IMR-90 (cell line): ENCODE measurements around the gene JPH3. TPM values are rescaled to one million over a fixed set of nuclear protein-coding genes. Genes with fewer than 3 reads are reported as not detected.

ENCODE experiments used
- ATAC-seq: fragments of 200-7000 bp; cut with Tn5 transposase; 2 replicates; pipeline ENCODE4 v1.9.1; 2020; ENCODE audit warnings: low read depth, mild to moderate bottlenecking, moderate library complexity
- BruUV-seq: library from RNA; stranded (reverse); fragments of 400-500 nt; replicated peaks from 2 replicates; lab custom pipeline; 2021; lab: Mats Ljungman, UMichigan
- CTCF ChIA-PET: fragments of 300-600 bp; formaldehyde crosslinking; extraction: SDS; loops from one replicate; lab custom pipeline; 2021; ENCODE audit warnings: antibody characterized with exemption; lab: Yijun Ruan, JAX
- POLR2A ChIA-PET: fragments of 300-600 bp; sonication (Branson Sonifier 250); formaldehyde crosslinking; loops from one replicate; lab custom pipeline; 2022; ENCODE audit warnings: antibody characterized with exemption; ENCODE audit not compliant: unreplicated experiment; lab: Charles Lee
- DNase-seq: peaks from one replicate; pipeline ENCODE4 v3.0.0; 2013
- H2AFZ ChIP-seq: replicated peaks from 2 replicates; pipeline ENCODE3; 2013; ENCODE audit warnings: low read length, mild to moderate bottlenecking; ENCODE audit not compliant: poor library complexity
- H2AK5ac ChIP-seq: 2 replicates; pipeline ENCODE4 v1.6.1; 2013; ENCODE audit warnings: low read depth, low read length, inconsistent platforms
- H2AK9ac ChIP-seq: replicated peaks from 2 replicates; pipeline ENCODE3; 2013; ENCODE audit warnings: mild to moderate bottlenecking, low read depth, low read length, moderate library complexity; ENCODE audit not compliant: poor library complexity
- H2BK120ac ChIP-seq: 2 replicates; pipeline ENCODE4 v1.6.1; 2013; ENCODE audit warnings: low read depth, low read length, inconsistent platforms
- H2BK15ac ChIP-seq: 3 replicates; pipeline ENCODE4 v1.6.1; 2013; ENCODE audit warnings: low read depth, low read length, inconsistent platforms
- H2BK20ac ChIP-seq: 2 replicates; pipeline ENCODE4 v1.6.1; 2013; ENCODE audit warnings: low read depth, mild to moderate bottlenecking, inconsistent platforms, low read length, moderate library complexity
- H2BK5ac ChIP-seq: 2 replicates; pipeline ENCODE4 v1.6.1; 2013; ENCODE audit warnings: mild to moderate bottlenecking, low read depth, low read length, inconsistent platforms; ENCODE audit not compliant: poor library complexity, severe bottlenecking
- H3K14ac ChIP-seq: replicated peaks from 2 replicates; pipeline ENCODE4 v1.6.1; 2013; ENCODE audit warnings: low read depth, low read length, inconsistent platforms
- H3K18ac ChIP-seq: 2 replicates; pipeline ENCODE4 v1.6.1; 2013; ENCODE audit warnings: low read depth, low read length, control low read depth
- H3K23ac ChIP-seq: 2 replicates; pipeline ENCODE4 v1.6.1; 2013; ENCODE audit warnings: low read depth, low read length, inconsistent platforms
- H3K27ac ChIP-seq: 2 replicates; pipeline ENCODE4 v1.5.1; 2013; ENCODE audit warnings: mild to moderate bottlenecking, control low read depth, low read length; ENCODE audit not compliant: insufficient read depth
- H3K27me3 ChIP-seq: 2 replicates; pipeline ENCODE4 v1.6.1; 2013; ENCODE audit warnings: low read length; ENCODE audit not compliant: control insufficient read depth, insufficient read depth
- H3K36me3 ChIP-seq: 2 replicates; pipeline ENCODE4 v1.6.1; 2013; ENCODE audit warnings: low read length, mixed read lengths; ENCODE audit not compliant: control insufficient read depth, insufficient read depth
- H3K4ac ChIP-seq: 2 replicates; pipeline ENCODE4 v1.6.1; 2013; ENCODE audit warnings: low read depth, low read length, inconsistent platforms
- H3K4me1 ChIP-seq: 2 replicates; pipeline ENCODE4 v1.6.1; 2013; ENCODE audit warnings: low read length, mixed read lengths; ENCODE audit not compliant: control insufficient read depth, insufficient read depth
- H3K4me2 ChIP-seq: 2 replicates; pipeline ENCODE4 v1.6.1; 2013; ENCODE audit warnings: low read depth, mild to moderate bottlenecking, control low read depth, low read length, moderate library complexity
- H3K4me3 ChIP-seq: 2 replicates; pipeline ENCODE4 v1.5.1; 2013; ENCODE audit warnings: low read depth, mild to moderate bottlenecking, control low read depth, low read length, moderate library complexity; ENCODE audit not compliant: insufficient read depth
- H3K56ac ChIP-seq: 2 replicates; pipeline ENCODE4 v1.6.1; 2013; ENCODE audit warnings: low read length, inconsistent platforms; ENCODE audit not compliant: insufficient read depth; ENCODE audit errors: extremely low read depth
- H3K79me1 ChIP-seq, 2 experiments: 2 replicates each; pipeline ENCODE4 v1.6.1; 2013; ENCODE audit warnings: low read length in 2 of 2, inconsistent platforms in 1 of 2, low read depth in 1 of 2
- H3K9ac ChIP-seq: 2 replicates; pipeline ENCODE4 v1.6.1; 2013; ENCODE audit warnings: low read depth, low read length, control low read depth
- H3K9me1 ChIP-seq: 2 replicates; pipeline ENCODE4 v1.6.1; 2013; ENCODE audit warnings: low read length, inconsistent platforms; ENCODE audit not compliant: insufficient read depth
- H3K9me3 ChIP-seq: 2 replicates; pipeline ENCODE4 v1.6.1; 2013; ENCODE audit warnings: low read length; ENCODE audit not compliant: control insufficient read depth, insufficient read depth
- H4K20me1 ChIP-seq: 2 replicates; pipeline ENCODE4 v1.6.1; 2013; ENCODE audit warnings: low read length, inconsistent platforms; ENCODE audit not compliant: insufficient read depth
- H4K5ac ChIP-seq: 2 replicates; pipeline ENCODE4 v1.6.1; 2013; ENCODE audit warnings: mild to moderate bottlenecking, low read depth, low read length, control low read depth
- H4K8ac ChIP-seq, 2 experiments: 2 replicates each; pipeline ENCODE4 v1.6.1; 2013; ENCODE audit warnings: low read depth in 2 of 2, low read length in 2 of 2, control low read depth in 1 of 2, inconsistent platforms in 1 of 2
- H4K91ac ChIP-seq: 2 replicates; pipeline ENCODE4 v1.6.1; 2013; ENCODE audit warnings: low read depth, low read length, inconsistent platforms; ENCODE audit not compliant: insufficient read depth
- BHLHE40 ChIP-seq: fragments of 150-350 bp; IDR thresholded peaks from 2 replicates; pipeline ENCODE4 v1.6.1; 2016; ENCODE audit warnings: mild to moderate bottlenecking, low read depth, low read length
- CEBPB ChIP-seq: IDR thresholded peaks from 2 replicates; pipeline ENCODE4 v1.6.1; 2012; ENCODE audit warnings: low read depth, low read length, improper control_type of control experiment
- CHD1 ChIP-seq: IDR thresholded peaks from 2 replicates; pipeline ENCODE4 v1.6.1; 2012; ENCODE audit warnings: low read depth, low read length, improper control_type of control experiment
- FOS ChIP-seq: fragments of 150-350 bp; IDR thresholded peaks from 2 replicates; pipeline ENCODE4 v1.6.1; 2016; ENCODE audit warnings: low read depth, low read length
- MAFK ChIP-seq: IDR thresholded peaks from 2 replicates; pipeline ENCODE4 v1.6.1; 2012; ENCODE audit warnings: low read depth, low read length, improper control_type of control experiment
- MAZ ChIP-seq: IDR thresholded peaks from 2 replicates; pipeline ENCODE4 v1.6.1; 2012; ENCODE audit warnings: low read depth, mild to moderate bottlenecking, low read length, improper control_type of control experiment, moderate library complexity, borderline replicate concordance
- MXI1 ChIP-seq: IDR thresholded peaks from 2 replicates; pipeline ENCODE4 v1.6.1; 2012; ENCODE audit warnings: low read depth, mild to moderate bottlenecking, low read length, moderate library complexity, borderline replicate concordance
- NFE2L2 ChIP-seq: fragments of 150-350 bp; IDR thresholded peaks from 2 replicates; pipeline ENCODE4 v1.6.1; 2016; ENCODE audit warnings: low read depth, mild to moderate bottlenecking, low read length
- POLR2A ChIP-seq: IDR thresholded peaks from 2 replicates; pipeline ENCODE4 v1.6.1; 2012; ENCODE audit warnings: mild to moderate bottlenecking, low read depth, low read length
- RAD21 ChIP-seq: IDR thresholded peaks from 2 replicates; pipeline ENCODE4 v1.6.1; 2012; ENCODE audit warnings: low read length, improper control_type of control experiment
- RCOR1 ChIP-seq: IDR thresholded peaks from 2 replicates; pipeline ENCODE4 v1.6.1; 2012; ENCODE audit warnings: mild to moderate bottlenecking, low read length, improper control_type of control experiment; ENCODE audit not compliant: insufficient replicate concordance
- RFX5 ChIP-seq: IDR thresholded peaks from 2 replicates; pipeline ENCODE4 v1.8.0; 2012; ENCODE audit warnings: low read depth, mild to moderate bottlenecking, low read length, moderate library complexity
- SMC3 ChIP-seq: fragments of 150-350 bp; IDR thresholded peaks from 2 replicates; pipeline ENCODE4 v1.6.1; 2016; ENCODE audit warnings: low read depth, mild to moderate bottlenecking, antibody characterized with exemption, low read length, moderate library complexity
- WGBS, 2 experiments: methylation state at CpG; one replicate each; pipeline versions ENCODE4 v1.1.5 to v1.1.7; 2013; ENCODE audit warnings: missing lambda C conversion rate in 2 of 2; ENCODE audit not compliant: insufficient read length in 1 of 2; ENCODE audit errors: extremely low coverage in 2 of 2; 5-methylcytosine and 5-hydroxymethylcytosine counted together
- dilution Hi-C: fragments of 300-500 bp; cut with HindIII; formaldehyde crosslinking; loops from one replicate; pipeline ENCODE4 v1.14.3; 2018; ENCODE audit warnings: low sequenced_read_pairs; ENCODE audit not compliant: unreplicated experiment
- in situ Hi-C: fragments of 300-500 bp; cut with MboI; formaldehyde crosslinking; loops from 3 replicates; pipeline ENCODE4 v1.14.3; 2019; ENCODE audit warnings: low sequenced_read_pairs, inconsistent platforms, mixed read lengths
- intact Hi-C: fragments of 100-400 bp; cut with micrococcal nuclease; formaldehyde crosslinking; loops from 2 replicates; pipeline ENCODE4 v1.10.0; 2022
- polyA plus RNA-seq, 3 experiments: library from polyadenylated mRNA; depleted of rRNA; stranded (reverse); fragments of >200 nt; gene quantifications; 2 replicates each; pipeline ENCODE4 v1.2.3, GENCODE V29; 2012; ENCODE audit warnings: low replicate concordance in 1 of 3
- total RNA-seq: library from RNA; depleted of rRNA; stranded (reverse); fragments of >200 nt; gene quantifications from 2 replicates; pipeline ENCODE4 v1.2.3, GENCODE V29; 2012
- TF ChIP-seq, protein P1 (sequence below): conservative IDR thresholded peaks from 2 replicates; pipeline ENCODE4 v1.5.1; 2012; ENCODE audit warnings: mild to moderate bottlenecking, low read depth, low read length, improper control_type of control experiment
- TF ChIP-seq, protein P2 (sequence below): fragments of 150-350 bp; IDR thresholded peaks from 2 replicates; pipeline ENCODE4 v1.6.1; 2017; ENCODE audit warnings: mild to moderate bottlenecking, antibody characterized with exemption, low read length, low read depth
- TF ChIP-seq, protein P3 (sequence below): fragments of 150-350 bp; IDR thresholded peaks from 2 replicates; pipeline ENCODE4 v1.6.1; 2016; ENCODE audit warnings: low read depth, mild to moderate bottlenecking, low read length, moderate library complexity, borderline replicate concordance

Gene JPH3
- total and polyA plus RNA-seq, 2 of the 4 experiments (the other 2 are of a cell fraction): 0.03 TPM; not detected in 1

DNA sequence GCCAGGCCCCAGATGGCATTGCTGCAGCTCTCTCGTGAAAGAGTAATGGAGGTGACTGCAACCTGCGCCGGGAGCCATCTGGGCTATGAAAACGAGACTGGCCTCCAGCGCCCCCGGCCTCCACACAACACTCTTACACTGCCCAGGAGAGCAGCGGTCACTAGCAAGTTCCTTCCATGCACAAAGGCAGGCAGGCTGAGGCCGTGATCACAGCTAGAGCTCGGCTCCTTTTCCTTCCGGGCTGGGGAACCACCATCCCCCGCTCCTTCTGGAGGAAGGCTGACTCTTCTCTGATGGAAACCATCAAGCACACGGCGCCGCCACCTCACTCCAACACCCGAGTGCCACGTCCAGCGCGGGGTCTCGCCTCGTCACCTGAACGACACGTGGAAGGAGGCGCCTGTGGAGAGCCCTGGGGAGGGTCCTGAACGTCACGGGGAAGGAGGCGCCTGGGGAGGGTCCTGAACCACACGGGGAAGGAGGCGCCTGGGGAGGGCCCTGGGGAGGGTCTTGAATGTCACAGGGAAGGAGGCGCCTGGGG lies 101.6 kb downstream of the JPH3 start:
- peaks cover 17% of the 10 kb centered on the region for H3K36me3 ChIP-seq
- ChIA-PET POLR2A (no interaction called here), CTCF (no interaction called here)
- 20% methylated on average over 1 of the region's 29 CpGs; no CpG with 5 or more reads in 1 of the 2 experiments for WGBS, 2 experiments
- no peaks in the 10 kb centered on the region for H3K9me3 ChIP-seq
- no peak overlapping the region for H2BK15ac ChIP-seq
- H3K4me2 ChIP-seq: no peak overlapping the region
- H2AK9ac ChIP-seq: peak overlapping the region; percentile 42
- H3K4ac ChIP-seq: no peak overlapping the region
- H3K9ac ChIP-seq: no peak overlapping the region
- no peak overlapping the region for H3K4me3 ChIP-seq
- no peak for TF ChIP-seq CHD1
- TF ChIP-seq BHLHE40: no peak
- TF ChIP-seq NFE2L2: no peak
- no peak for TF ChIP-seq POLR2A
- no peak for TF ChIP-seq MXI1
- TF ChIP-seq MAFK: no peak
- TF ChIP-seq, protein P1, sequence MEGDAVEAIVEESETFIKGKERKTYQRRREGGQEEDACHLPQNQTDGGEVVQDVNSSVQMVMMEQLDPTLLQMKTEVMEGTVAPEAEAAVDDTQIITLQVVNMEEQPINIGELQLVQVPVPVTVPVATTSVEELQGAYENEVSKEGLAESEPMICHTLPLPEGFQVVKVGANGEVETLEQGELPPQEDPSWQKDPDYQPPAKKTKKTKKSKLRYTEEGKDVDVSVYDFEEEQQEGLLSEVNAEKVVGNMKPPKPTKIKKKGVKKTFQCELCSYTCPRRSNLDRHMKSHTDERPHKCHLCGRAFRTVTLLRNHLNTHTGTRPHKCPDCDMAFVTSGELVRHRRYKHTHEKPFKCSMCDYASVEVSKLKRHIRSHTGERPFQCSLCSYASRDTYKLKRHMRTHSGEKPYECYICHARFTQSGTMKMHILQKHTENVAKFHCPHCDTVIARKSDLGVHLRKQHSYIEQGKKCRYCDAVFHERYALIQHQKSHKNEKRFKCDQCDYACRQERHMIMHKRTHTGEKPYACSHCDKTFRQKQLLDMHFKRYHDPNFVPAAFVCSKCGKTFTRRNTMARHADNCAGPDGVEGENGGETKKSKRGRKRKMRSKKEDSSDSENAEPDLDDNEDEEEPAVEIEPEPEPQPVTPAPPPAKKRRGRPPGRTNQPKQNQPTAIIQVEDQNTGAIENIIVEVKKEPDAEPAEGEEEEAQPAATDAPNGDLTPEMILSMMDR: no peak
- TF ChIP-seq, protein P2, sequence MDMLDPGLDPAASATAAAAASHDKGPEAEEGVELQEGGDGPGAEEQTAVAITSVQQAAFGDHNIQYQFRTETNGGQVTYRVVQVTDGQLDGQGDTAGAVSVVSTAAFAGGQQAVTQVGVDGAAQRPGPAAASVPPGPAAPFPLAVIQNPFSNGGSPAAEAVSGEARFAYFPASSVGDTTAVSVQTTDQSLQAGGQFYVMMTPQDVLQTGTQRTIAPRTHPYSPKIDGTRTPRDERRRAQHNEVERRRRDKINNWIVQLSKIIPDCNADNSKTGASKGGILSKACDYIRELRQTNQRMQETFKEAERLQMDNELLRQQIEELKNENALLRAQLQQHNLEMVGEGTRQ: no peak
- TF ChIP-seq RAD21: no peak
- no peak for TF ChIP-seq CEBPB
- no peak for TF ChIP-seq MAZ
- TF ChIP-seq RCOR1: no peak
- no peak for TF ChIP-seq FOS
- TF ChIP-seq RFX5: no peak
- TF ChIP-seq SMC3: no peak
- TF ChIP-seq, protein P3, sequence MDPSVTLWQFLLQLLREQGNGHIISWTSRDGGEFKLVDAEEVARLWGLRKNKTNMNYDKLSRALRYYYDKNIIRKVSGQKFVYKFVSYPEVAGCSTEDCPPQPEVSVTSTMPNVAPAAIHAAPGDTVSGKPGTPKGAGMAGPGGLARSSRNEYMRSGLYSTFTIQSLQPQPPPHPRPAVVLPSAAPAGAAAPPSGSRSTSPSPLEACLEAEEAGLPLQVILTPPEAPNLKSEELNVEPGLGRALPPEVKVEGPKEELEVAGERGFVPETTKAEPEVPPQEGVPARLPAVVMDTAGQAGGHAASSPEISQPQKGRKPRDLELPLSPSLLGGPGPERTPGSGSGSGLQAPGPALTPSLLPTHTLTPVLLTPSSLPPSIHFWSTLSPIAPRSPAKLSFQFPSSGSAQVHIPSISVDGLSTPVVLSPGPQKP: no peak
- no peak overlapping the region for H2BK120ac ChIP-seq
- no peak overlapping the region for H3K23ac ChIP-seq
- H3K27me3 ChIP-seq: no peaks in the 10 kb centered on the region
- no peak overlapping the region for H3K14ac ChIP-seq
- no peaks in the 10 kb centered on the region for H3K4me1 ChIP-seq
- dilution Hi-C loops: no loop called here
- intact Hi-C loops: no loop called here
- H2AFZ ChIP-seq: no peak overlapping the region
- no peaks in the 10 kb centered on the region for H3K9me1 ChIP-seq
- no peak overlapping the region for H3K18ac ChIP-seq
- H4K20me1 ChIP-seq: no peaks in the 10 kb centered on the region; the same call in none of the 2 replicates
- H2AK5ac ChIP-seq: no peak overlapping the region
- no peak overlapping the region for H4K5ac ChIP-seq
- H4K91ac ChIP-seq: no peak overlapping the region
- H3K79me1 ChIP-seq: no peaks in the 10 kb centered on the region
- DNase-seq: no peak
- H2BK5ac ChIP-seq: no peak overlapping the region
- in situ Hi-C loops: no loop called here
- BruUV-seq: no TSS peak
- no peak overlapping the region for H3K27ac ChIP-seq
- H4K8ac ChIP-seq: no peak overlapping the region
- no peak overlapping the region for H3K56ac ChIP-seq
- H2BK20ac ChIP-seq: no peak overlapping the region
- no peak for ATAC-seq
